ENCODE results near the gene C17orf50. TPM values are rescaled to one million over a fixed set of nuclear protein-coding genes. Genes with fewer than 3 reads are reported as not detected.

C17orf50 gene
- total RNA-seq = not detected

DNA sequence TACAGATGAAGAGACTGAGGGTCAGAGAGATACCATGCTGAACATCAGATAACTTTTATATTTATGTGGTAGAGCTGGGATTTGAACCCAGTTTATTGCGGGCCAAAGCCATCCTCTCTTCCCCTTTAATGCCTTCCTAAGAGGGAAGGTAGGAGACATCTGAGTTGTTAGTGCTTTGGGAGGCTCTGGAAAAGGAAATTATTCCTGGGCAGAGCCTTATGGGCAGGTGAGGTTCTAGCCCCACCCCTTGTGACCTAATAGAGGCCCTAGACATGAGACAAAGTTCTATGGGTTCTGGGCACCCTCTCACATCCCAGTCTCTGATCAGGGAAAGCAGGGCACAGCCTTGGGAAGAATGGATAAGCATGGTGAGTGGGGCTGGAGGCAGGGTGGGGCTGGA lies at the start of gene C17orf50:
Gene C17orf50 (plus strand): TSS at position 301 of the 400 bp plus-strand sequence. CDS start 55 bp downstream, at position 356.
- H3K27ac ChIP-seq = no peak within 1 kb of the TSS
- H3K4me3 ChIP-seq = no peak within 1 kb of the TSS
- H3K4me1 ChIP-seq = peaks cover 12% of the 10 kb centered on the region
- H3K36me3 ChIP-seq = no peaks in the 10 kb centered on the region
- TF ChIP-seq CTCF (IDR thresholded peaks at IDR 0.05) = no peak
- no peak for TF ChIP-seq POLR2AphosphoS5 (IDR thresholded peaks at IDR 0.05)
- TF ChIP-seq POLR2A (IDR thresholded peaks at IDR 0.05) = no peak
- TF ChIP-seq EP300 (IDR thresholded peaks at IDR 0.05) = no peak
- no peaks in the 10 kb centered on the region for H3K9me3 ChIP-seq
- WGBS = 89% methylated on average over 1 of the region's 1 CpG
- no peak for DNase-seq (ENCODE audit: low spot score in 2 of 2)
- no peaks in the 10 kb centered on the region for H3K27me3 ChIP-seq

- Histone ChIP-seq H3K27ac (no peak overlapping the region), H3K27me3 (no peaks in the 10 kb centered on the region), H3K36me3 (peaks cover 33% of the 10 kb centered on the region), H3K9me3 (no peaks in the 10 kb centered on the region), H3K4me3 (no peak overlapping the region), H3K4me1 (peaks cover 9% of the 10 kb centered on the region)
- no peak for DNase-seq (ENCODE audit: low spot score in 2 of 2)
- 96% methylated on average over 2 of the region's 2 CpGs for WGBS
- TF ChIP-seq CTCF (IDR thresholded peaks at IDR 0.05) (no peak), EP300 (IDR thresholded peaks at IDR 0.05) (no peak), POLR2A (IDR thresholded peaks at IDR 0.05) (no peak)
Observed at GRCh38 chr17:35710950-35711349, 49.7 kb upstream of the C17orf50 start.

GRCh38 chr17:35713069-35713728 lies 47.5 kb upstream of the C17orf50 start:
- Histone ChIP-seq H3K4me1 (peaks cover 18% of the 10 kb centered on the region), H3K9me3 (no peaks in the 10 kb centered on the region), H3K27me3 (no peaks in the 10 kb centered on the region), H3K36me3 (peaks cover 48% of the 10 kb centered on the region), H3K4me3 (no peak overlapping the region), H3K27ac (no peak overlapping the region)
- WGBS = 41% methylated on average over 7 of the region's 7 CpGs
- TF ChIP-seq CTCF (IDR thresholded peaks at IDR 0.05) = no peak
- no peak for TF ChIP-seq EP300 (IDR thresholded peaks at IDR 0.05)
- no peak for TF ChIP-seq POLR2AphosphoS5 (IDR thresholded peaks at IDR 0.05)
- no peak for TF ChIP-seq POLR2A (IDR thresholded peaks at IDR 0.05)
- DNase-seq (ENCODE audit: low spot score in 2 of 2) = no peak

GRCh38 chr17:35714988-35715387 lies 45.7 kb upstream of the C17orf50 start:
- H3K36me3 ChIP-seq = peaks cover 44% of the 10 kb centered on the region
- H3K9me3 ChIP-seq = no peaks in the 10 kb centered on the region
- no peaks in the 10 kb centered on the region for H3K27me3 ChIP-seq
- H3K4me1 ChIP-seq = peaks cover 9% of the 10 kb centered on the region
- no peak overlapping the region for H3K27ac ChIP-seq
- WGBS = 83% methylated on average over 2 of the region's 2 CpGs
- DNase-seq (ENCODE audit: low spot score in 2 of 2) = no peak
- no peak overlapping the region for H3K4me3 ChIP-seq
- TF ChIP-seq POLR2A (IDR thresholded peaks at IDR 0.05) = no peak
- no peak for TF ChIP-seq POLR2AphosphoS5 (IDR thresholded peaks at IDR 0.05)
- no peak for TF ChIP-seq CTCF (IDR thresholded peaks at IDR 0.05)
- TF ChIP-seq EP300 (IDR thresholded peaks at IDR 0.05) = no peak

DNA sequence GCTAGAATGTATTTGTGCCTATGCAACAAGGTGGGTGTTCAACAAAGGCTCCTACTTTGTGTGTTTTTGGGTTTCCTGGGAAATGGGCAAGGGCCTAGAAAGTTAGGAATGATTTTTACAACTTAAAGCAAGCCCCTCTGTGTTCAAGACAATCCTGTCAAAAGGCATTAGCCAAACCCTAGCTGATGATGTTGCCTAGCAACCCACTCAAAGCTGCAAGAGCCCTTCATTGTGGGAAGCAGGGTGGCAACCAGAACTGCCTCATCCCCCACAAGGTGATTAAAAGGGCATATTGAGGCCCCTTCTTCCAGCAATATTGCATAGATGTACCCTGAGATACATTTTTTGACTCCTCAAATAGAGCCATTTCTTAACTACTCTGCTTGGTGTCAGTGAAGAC lies 45.3 kb upstream of the C17orf50 start:
- Histone ChIP-seq H3K4me1 (peaks cover 9% of the 10 kb centered on the region), H3K27me3 (no peaks in the 10 kb centered on the region), H3K9me3 (no peaks in the 10 kb centered on the region), H3K4me3 (no peak overlapping the region), H3K36me3 (peaks cover 40% of the 10 kb centered on the region), H3K27ac (no peak overlapping the region)
- no peak for DNase-seq (ENCODE audit: low spot score in 2 of 2)
- no peak for TF ChIP-seq EP300 (IDR thresholded peaks at IDR 0.05)
- no peak for TF ChIP-seq POLR2AphosphoS5 (IDR thresholded peaks at IDR 0.05)
- no peak for TF ChIP-seq POLR2A (IDR thresholded peaks at IDR 0.05)

DNA sequence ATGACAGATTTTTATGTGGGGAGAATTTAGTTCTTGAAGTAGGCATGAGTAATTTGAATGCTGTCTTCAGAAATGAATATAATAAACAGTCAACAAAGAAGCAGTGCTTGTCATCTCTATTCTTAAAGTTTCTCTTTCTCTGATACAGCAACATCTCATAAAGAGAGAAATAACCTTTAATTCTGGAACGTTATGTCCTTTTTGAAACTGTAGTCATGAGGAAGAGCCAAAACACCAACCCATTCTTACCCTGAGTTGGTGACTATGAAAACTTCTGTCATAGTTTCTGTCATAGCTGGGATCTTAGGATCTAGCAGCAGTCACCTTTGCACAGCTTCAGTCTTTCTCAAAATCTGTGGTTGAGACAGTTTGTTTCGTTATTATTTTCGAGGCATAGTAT lies 44.5 kb upstream of the C17orf50 start:
- Histone ChIP-seq H3K36me3 (peaks cover 33% of the 10 kb centered on the region), H3K27me3 (no peaks in the 10 kb centered on the region)
- WGBS = 81% methylated on average over 3 of the region's 3 CpGs

More for the DNA sequence above, 44.5 kb upstream of the C17orf50 start:
- TF ChIP-seq EP300 (IDR thresholded peaks at IDR 0.05) = no peak
- no peak for DNase-seq (ENCODE audit: low spot score in 2 of 2)
- Histone ChIP-seq H3K4me1 (peaks cover 9% of the 10 kb centered on the region), H3K9me3 (no peaks in the 10 kb centered on the region), H3K4me3 (no peak overlapping the region), H3K27ac (peak overlapping the region; percentile 43)
